Astrocyte of the spinal cord (primary cell): ENCODE measurements around the gene MAST4.
A peak's percentile ranks its signal among the peaks of the same experiment; 100 is the strongest.

Source experiments
- DNase-seq: peaks from one replicate; pipeline ENCODE4 v3.0.0; 2011; ENCODE audit warnings: low read depth, low spot score
- H3K4me3 ChIP-seq: 2 replicates; pipeline ENCODE4 v1.5.1; 2011; ENCODE audit warnings: low read depth, mild to moderate bottlenecking, low read length, moderate library complexity
- in situ Hi-C: cut with HindIII; loops from 2 replicates; pipeline ENCODE4 v1.10.0; 2017; ENCODE audit warnings: low sequenced_read_pairs
- TF ChIP-seq, protein P1 (sequence below): IDR thresholded peaks from 2 replicates; pipeline ENCODE4 v1.5.1; 2012; ENCODE audit warnings: low read depth, mild to moderate bottlenecking, low read length, inconsistent platforms

The MAST4 gene

DNA sequence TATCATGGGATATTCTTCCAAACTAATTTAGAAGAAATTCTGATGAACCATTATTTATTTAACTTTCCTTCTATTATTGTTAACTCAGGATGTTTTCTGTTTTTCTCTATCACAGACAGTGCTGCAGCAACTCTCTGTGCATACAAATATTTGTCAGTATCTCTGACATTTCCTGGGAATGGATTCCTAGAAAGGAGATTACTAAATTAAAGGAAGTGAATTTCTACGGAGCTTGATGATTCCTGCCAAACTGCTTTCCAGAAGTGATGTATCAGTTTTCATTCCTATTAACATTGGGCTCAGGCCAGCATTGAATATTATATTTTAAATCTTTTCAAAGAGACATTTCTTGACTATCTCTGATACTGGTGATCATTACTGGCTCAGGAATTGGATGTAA lies 26.0 kb upstream of the MAST4 start:
- in situ Hi-C loops, result no loop called here
- no peak overlapping the region for H3K4me3 ChIP-seq
- TF ChIP-seq, protein P1, sequence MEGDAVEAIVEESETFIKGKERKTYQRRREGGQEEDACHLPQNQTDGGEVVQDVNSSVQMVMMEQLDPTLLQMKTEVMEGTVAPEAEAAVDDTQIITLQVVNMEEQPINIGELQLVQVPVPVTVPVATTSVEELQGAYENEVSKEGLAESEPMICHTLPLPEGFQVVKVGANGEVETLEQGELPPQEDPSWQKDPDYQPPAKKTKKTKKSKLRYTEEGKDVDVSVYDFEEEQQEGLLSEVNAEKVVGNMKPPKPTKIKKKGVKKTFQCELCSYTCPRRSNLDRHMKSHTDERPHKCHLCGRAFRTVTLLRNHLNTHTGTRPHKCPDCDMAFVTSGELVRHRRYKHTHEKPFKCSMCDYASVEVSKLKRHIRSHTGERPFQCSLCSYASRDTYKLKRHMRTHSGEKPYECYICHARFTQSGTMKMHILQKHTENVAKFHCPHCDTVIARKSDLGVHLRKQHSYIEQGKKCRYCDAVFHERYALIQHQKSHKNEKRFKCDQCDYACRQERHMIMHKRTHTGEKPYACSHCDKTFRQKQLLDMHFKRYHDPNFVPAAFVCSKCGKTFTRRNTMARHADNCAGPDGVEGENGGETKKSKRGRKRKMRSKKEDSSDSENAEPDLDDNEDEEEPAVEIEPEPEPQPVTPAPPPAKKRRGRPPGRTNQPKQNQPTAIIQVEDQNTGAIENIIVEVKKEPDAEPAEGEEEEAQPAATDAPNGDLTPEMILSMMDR, result no peak
- DNase-seq, result no peak

DNA sequence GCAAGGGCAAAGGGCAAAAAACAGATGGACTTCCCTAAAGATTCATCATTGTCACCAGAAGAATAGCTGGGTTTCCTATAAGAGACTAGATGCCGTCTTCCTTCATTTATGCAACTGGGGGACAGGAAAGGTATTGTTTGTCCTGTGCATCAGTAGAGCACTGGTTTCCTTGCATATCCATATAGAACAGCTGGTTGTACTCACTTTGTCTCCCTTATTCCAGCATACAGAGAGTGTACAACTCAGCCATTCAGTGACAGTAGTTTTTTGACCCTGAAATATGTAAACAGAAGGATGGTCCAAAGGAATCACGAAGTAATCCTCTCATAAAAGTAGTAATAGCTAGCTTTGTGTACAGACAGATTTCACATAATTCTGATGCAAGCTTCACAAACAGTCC lies 22.5 kb upstream of the MAST4 start:
- TF ChIP-seq, protein P1, result no peak
- no peak for DNase-seq
- in situ Hi-C loops, result no loop called here
- H3K4me3 ChIP-seq, result no peak overlapping the region

DNA sequence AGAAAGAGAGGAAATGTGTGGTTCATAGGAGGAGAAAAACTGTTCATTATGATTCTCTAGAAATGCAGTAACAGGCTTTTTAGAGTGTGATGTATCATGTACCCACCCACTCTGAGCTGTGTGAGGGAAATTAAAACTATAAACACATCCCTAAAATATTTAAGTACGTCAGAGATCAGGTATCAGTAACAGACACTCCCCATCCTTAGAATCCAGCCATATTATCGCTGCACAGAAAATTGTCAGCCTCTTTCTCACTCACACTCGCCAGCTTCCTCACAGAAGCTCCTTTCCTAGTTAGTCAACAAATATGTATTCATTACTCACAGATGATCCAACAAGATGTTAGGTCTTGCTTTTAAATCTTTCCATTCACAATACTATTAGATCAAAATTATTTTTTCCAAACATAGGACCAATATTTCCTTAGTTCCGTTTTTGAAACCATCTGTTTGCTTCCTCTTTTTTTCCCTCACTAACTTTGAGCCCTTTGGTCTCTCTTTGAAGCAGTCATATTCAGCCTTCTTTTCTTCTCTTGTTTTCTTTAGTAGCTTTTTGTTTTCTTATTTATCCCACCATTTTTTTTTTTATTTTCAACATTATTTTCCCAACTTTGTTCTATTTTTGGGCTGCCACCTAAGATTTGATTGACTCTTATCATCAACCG lies 13.6 kb upstream of the MAST4 start:
- DNase-seq, result no peak
- in situ Hi-C loops, result no loop called here
- TF ChIP-seq, protein P1, result no peak
- H3K4me3 ChIP-seq, result no peak overlapping the region

DNA sequence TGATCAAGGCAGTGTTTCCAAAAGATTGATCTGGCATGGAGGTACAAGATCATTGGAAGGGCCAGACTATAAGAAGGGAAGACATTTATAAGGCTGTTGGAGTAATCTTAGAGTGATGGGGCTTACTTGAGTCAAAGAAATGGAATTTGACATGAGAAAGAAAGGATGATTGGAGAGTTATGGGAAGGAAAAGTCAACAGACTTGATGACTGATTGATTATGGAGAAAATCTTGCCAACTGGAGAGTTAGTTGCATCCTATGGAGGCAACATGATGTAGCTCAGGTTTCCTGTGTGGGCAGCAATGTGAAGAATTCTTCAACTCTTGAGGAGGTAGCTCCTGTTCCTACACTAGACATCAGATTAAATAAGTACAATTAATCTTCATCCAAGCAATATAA lies 10.9 kb upstream of the MAST4 start:
- no peak for DNase-seq
- in situ Hi-C loops, result no loop called here
- no peak overlapping the region for H3K4me3 ChIP-seq
- TF ChIP-seq, protein P1, result no peak

DNA sequence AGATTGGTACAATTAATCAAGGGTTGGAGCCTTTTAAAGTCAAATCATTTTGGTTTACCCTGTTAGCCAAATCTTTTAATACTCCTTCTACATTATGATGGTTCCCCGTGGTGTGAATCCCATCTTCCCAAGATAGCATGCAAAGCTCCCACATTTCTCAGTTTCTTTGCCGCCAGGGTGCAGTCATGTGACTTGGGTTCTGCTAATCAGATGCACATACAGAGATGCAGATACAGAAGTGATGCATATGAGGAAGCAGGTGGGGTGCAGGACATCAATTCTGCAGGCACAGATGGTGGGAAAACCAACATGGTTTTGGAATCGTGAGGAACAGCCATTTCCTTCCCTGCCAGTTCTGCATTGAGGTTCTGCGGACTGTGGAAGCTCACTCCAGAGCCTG lies 8.4 kb upstream of the MAST4 start:
- in situ Hi-C loops, result no loop called here

DNA sequence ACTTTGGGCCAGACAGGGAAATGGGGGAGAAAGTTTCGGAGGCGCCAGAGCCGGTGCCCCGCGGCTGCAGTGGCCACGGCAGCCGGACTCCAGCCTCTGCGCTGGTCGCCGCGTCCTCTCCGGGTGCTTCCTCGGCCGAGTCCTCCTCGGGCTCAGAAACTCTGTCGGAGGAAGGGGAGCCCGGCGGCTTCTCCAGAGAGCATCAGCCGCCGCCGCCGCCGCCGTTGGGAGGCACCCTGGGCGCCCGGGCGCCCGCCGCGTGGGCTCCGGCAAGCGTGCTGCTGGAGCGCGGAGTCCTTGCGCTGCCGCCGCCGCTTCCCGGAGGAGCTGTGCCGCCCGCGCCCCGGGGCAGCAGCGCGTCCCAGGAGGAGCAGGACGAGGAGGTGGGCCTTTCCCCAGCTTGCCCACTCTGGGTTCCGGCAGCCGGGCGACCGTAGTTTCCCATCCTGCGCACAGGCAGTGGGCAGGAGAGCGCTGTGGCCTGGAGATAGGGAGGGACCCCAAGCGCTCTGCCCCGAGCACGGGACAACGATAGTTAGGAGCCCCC lies 516 bp downstream of the MAST4 start:
- TF ChIP-seq, protein P1, result no peak
- in situ Hi-C loops, result no loop called here
- peak overlapping the region; percentile 41 for H3K4me3 ChIP-seq
- peak; percentile 37 for DNase-seq

More for the DNA sequence above, 8.4 kb upstream of the MAST4 start:
- TF ChIP-seq, protein P1, result no peak
- no peak for DNase-seq
- H3K4me3 ChIP-seq, result no peak overlapping the region
